Panc1 (cell line): ENCODE measurements around the gene CCDC171.

Source experiments
- CTCF ChIP-seq: fragments of 450-650 bp; IDR thresholded peaks from 2 replicates; pipeline ENCODE4 v1.5.1; 2017; ENCODE audit warnings: mild to moderate bottlenecking
- REST ChIP-seq, 2 experiments: IDR thresholded peaks; 2 replicates each; pipeline ENCODE4 v1.6.1; 2011 to 2012; ENCODE audit warnings: low read depth in 2 of 2, control low read depth in 1 of 2, low read length in 1 of 2, mild to moderate bottlenecking in 1 of 2, moderate library complexity in 1 of 2; ENCODE audit not compliant: insufficient read depth in 1 of 2

GRCh38 chr9:15724612-15725011 is 171.8 kb downstream of the CCDC171 start:
- TF ChIP-seq CTCF (no peak), REST (IDR thresholded peaks at IDR 0.05; ENCODE audit: insufficient read depth in 1 of 2, low read depth in 2 of 2, low read length in 1 of 2) (no peak)
